MM.1S (cell line): ENCODE measurements around the gene ARMS2.

Source experiments
- EZH2 ChIP-seq: fragments of 300-600 bp; sonication (generic); optimal IDR thresholded peaks from 2 replicates; pipeline ENCODE3; 2017; ENCODE audit warnings: low read depth, mild to moderate bottlenecking, antibody characterized with exemption, low read length, mixed read lengths
- EZH2phosphoT487 ChIP-seq: fragments of 300-600 bp; sonication (generic); IDR thresholded peaks from 2 replicates; pipeline ENCODE4 v1.6.1; 2018; ENCODE audit warnings: antibody characterized with exemption, low read length
- TF ChIP-seq, protein P1 (sequence below): fragments of 300-600 bp; sonication (generic); IDR thresholded peaks from 2 replicates; pipeline ENCODE4 v1.5.1; 2016; ENCODE audit warnings: antibody characterized with exemption, low read length, mixed read lengths

DNA sequence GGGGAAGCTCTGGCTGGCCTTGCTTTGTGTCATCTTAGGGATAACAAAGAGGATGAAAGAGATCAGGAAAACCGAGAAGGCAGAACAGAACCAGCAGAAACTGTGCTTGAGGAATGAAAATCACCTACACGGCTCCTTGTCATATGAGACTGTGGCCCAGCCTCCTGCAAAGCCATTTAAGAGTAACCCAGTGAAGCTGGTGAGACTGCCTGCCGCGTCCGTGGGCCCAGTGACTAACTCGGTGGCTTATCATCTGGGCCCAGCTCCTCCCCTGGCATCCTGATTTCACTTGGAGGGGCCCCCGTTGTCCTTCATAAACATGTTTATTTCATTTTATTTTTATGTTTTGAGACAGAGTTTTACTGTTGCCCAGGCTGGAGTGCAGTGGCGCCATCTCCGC is 37.6 kb downstream of the ARMS2 start:
- TF ChIP-seq, protein P1, sequence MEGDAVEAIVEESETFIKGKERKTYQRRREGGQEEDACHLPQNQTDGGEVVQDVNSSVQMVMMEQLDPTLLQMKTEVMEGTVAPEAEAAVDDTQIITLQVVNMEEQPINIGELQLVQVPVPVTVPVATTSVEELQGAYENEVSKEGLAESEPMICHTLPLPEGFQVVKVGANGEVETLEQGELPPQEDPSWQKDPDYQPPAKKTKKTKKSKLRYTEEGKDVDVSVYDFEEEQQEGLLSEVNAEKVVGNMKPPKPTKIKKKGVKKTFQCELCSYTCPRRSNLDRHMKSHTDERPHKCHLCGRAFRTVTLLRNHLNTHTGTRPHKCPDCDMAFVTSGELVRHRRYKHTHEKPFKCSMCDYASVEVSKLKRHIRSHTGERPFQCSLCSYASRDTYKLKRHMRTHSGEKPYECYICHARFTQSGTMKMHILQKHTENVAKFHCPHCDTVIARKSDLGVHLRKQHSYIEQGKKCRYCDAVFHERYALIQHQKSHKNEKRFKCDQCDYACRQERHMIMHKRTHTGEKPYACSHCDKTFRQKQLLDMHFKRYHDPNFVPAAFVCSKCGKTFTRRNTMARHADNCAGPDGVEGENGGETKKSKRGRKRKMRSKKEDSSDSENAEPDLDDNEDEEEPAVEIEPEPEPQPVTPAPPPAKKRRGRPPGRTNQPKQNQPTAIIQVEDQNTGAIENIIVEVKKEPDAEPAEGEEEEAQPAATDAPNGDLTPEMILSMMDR, result no peak
- no peak for TF ChIP-seq EZH2phosphoT487
- no peak for TF ChIP-seq EZH2
